GM12891 (cell line): ENCODE results near the gene FUBP3.

Experiments used
- POLR2A ChIP-seq: IDR thresholded peaks from 2 replicates; pipeline ENCODE4 v1.6.1; 2011; ENCODE audit warnings: low read depth, low read length, control low read depth
- POLR2AphosphoS5 ChIP-seq: IDR thresholded peaks from 2 replicates; pipeline ENCODE4 v1.6.1; 2011; ENCODE audit warnings: low read depth, low read length, control low read depth
- TAF1 ChIP-seq: IDR thresholded peaks from 2 replicates; pipeline ENCODE4 v1.6.1; 2011; ENCODE audit warnings: low read depth, low read length, control low read depth

DNA sequence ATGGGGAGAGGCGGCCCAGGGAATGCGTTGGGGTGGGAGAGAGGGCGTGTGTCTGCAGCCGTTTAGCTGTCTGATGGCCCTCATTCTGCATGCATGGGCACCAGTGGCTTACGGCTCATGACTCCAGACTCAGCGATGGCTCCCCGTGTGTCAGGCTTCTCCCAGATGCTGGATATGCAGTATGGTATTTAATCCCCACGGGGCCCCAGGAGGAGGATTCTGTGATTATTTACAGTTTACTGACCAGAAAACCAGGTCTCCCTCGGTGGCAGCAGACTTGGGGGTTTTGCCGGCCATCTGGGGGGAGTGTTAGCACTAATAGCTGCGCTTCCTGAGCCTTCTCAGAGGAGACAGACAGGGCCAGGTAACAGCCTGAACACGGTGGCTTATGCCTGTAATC lies 89.3 kb downstream of the FUBP3 start:
- no peak for TF ChIP-seq POLR2AphosphoS5
- TF ChIP-seq POLR2A = no peak
- TF ChIP-seq TAF1 = no peak
